Measurements from ENCODE around the gene B3GALT6. TPM values are rescaled to one million over a fixed set of nuclear protein-coding genes. Genes with fewer than 3 reads are reported as not detected.

B3GALT6 gene
- polyA plus RNA-seq, 4 donors, result 2.7 to 13.7 (median 6.8) TPM

- DNase-seq (no peak), FAIRE-seq (no peak)
- Histone ChIP-seq H3K36me3 (ENCODE audit: control insufficient read depth in 3 of 3, insufficient read depth in 2 of 3, low read depth in 1 of 3, low read length in 3 of 3) (peaks cover 8 to 76% (median 12%) of the 10 kb centered on the region in 3 donors), H3K27me3 (ENCODE audit: control insufficient read depth in 3 of 3, insufficient read depth in 3 of 3, low read length in 3 of 3) (no peaks in the 10 kb centered on the region), H3K4me1 (ENCODE audit: control insufficient read depth in 3 of 3, insufficient read depth in 2 of 3, low read depth in 1 of 3, low read length in 2 of 3) (no peaks in the 10 kb centered on the region), H3K4me3 (ENCODE audit: low read depth in 1 of 3, low read length in 3 of 3) (no peak overlapping the region), H3K9me3 (ENCODE audit: control insufficient read depth in 2 of 2, insufficient read depth in 1 of 2, low read depth in 1 of 2, low read length in 1 of 2) (no peaks in the 10 kb centered on the region), H3K27ac (ENCODE audit: low read depth in 1 of 3, low read length in 2 of 3) (no peak overlapping the region)
- WGBS, 3 donors, result 88 to 90% (median 89%) methylated on average over 52 of the region's 52 CpGs
These were observed 14.2 kb upstream of the B3GALT6 start for GRCh38 chr1:1217621-1218523.

DNA sequence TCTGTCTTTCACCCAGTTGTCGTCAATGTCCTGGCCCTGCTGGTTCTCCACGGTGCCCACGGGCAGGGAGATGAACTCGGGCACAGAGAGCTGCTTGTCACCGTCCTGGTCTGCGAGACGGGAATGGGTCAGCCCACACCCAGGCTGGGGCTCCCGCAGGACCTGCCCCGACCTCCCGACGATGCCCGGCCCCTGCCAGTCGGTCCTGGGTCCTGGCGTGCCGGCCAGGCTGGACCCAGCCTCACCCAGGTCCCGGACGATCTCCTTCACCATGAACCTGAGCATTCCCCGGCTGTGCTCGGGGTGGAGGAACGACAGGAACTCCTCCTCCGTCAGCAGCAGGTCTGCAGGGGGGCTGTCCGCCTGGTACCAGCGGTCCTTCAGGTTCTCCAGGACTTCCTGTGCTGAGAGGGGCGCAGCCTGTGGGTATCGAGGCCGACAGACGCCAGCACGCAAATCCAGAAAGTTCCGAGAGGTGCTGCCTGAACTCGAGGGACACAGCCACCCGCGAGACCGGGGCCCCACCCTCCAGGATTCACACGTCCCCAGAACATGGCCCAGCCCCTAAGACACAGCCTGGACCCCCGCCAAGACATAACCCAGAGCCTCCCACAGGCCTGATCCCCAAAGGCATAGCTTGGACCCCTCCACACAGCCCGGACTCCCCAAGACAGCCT, 13.4 kb upstream of the B3GALT6 start:
- DNase-seq (no peak), FAIRE-seq (no peak)
- H3K9me3 ChIP-seq (ENCODE audit: control insufficient read depth in 2 of 2, insufficient read depth in 1 of 2, low read depth in 1 of 2, low read length in 1 of 2), result no peaks in the 10 kb centered on the region
- H3K27me3 ChIP-seq (ENCODE audit: control insufficient read depth in 3 of 3, insufficient read depth in 3 of 3, low read length in 3 of 3), result no peaks in the 10 kb centered on the region
- H3K4me1 ChIP-seq (ENCODE audit: control insufficient read depth in 3 of 3, insufficient read depth in 2 of 3, low read depth in 1 of 3, low read length in 2 of 3), result no peaks in the 10 kb centered on the region
- no peak overlapping the region for H3K27ac ChIP-seq (ENCODE audit: low read depth in 1 of 3, low read length in 2 of 3)
- H3K36me3 ChIP-seq (ENCODE audit: control insufficient read depth in 3 of 3, insufficient read depth in 2 of 3, low read depth in 1 of 3, low read length in 3 of 3), result peaks cover 10 to 83% (median 20%) of the 10 kb centered on the region in 3 donors
- WGBS, 3 donors, result 94% methylated on average over 36 of the region's 36 CpGs
- no peak overlapping the region for H3K4me3 ChIP-seq (ENCODE audit: low read depth in 1 of 3, low read length in 3 of 3)

- H3K4me3 ChIP-seq (ENCODE audit: low read depth in 1 of 3, low read length in 3 of 3), result no peak overlapping the region
- WGBS, 3 donors, result 85 to 91% (median 90%) methylated on average over 20 of the region's 20 CpGs
- H3K36me3 ChIP-seq (ENCODE audit: control insufficient read depth in 3 of 3, insufficient read depth in 2 of 3, low read depth in 1 of 3, low read length in 3 of 3), result peaks cover 13 to 90% (median 21%) of the 10 kb centered on the region in 3 donors
- H3K27ac ChIP-seq (ENCODE audit: low read depth in 1 of 3, low read length in 2 of 3), result no peak overlapping the region
- no peaks in the 10 kb centered on the region for H3K9me3 ChIP-seq (ENCODE audit: control insufficient read depth in 2 of 2, insufficient read depth in 1 of 2, low read depth in 1 of 2, low read length in 1 of 2)
- FAIRE-seq (no peak), DNase-seq (no peak)
- no peaks in the 10 kb centered on the region for H3K27me3 ChIP-seq (ENCODE audit: control insufficient read depth in 3 of 3, insufficient read depth in 3 of 3, low read length in 3 of 3)
- no peaks in the 10 kb centered on the region for H3K4me1 ChIP-seq (ENCODE audit: control insufficient read depth in 3 of 3, insufficient read depth in 2 of 3, low read depth in 1 of 3, low read length in 2 of 3)
These were observed 12.7 kb upstream of the B3GALT6 start for GRCh38 chr1:1219341-1219740.

DNA sequence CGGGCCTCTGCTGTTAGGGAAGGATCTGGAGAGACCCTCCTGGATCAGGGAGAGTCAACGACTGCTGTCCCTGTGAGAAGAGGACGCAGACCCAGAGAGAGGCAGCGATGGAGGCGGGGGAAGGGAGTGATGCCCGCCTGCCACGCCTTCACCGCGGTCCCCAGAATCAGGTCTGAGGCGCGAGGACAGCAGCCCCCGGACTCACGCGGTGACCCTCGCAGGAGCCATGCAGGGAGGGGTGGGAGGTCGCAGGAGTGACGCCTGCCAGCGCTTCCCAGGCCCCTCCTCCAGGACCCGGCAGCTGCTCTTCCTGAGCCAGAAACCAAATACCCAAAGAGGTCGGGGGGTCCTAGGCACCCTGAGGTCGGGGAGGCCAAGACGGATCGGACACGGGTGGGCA, 11.8 kb upstream of the B3GALT6 start:
- WGBS, 3 donors, result 90 to 93% (median 92%) methylated on average over 17 to 24 of the region's 24 CpGs
- Histone ChIP-seq H3K4me3 (ENCODE audit: low read depth in 1 of 3, low read length in 3 of 3) (no peak overlapping the region), H3K9me3 (ENCODE audit: control insufficient read depth in 2 of 2, insufficient read depth in 1 of 2, low read depth in 1 of 2, low read length in 1 of 2) (no peaks in the 10 kb centered on the region), H3K27ac (ENCODE audit: low read depth in 1 of 3, low read length in 2 of 3) (no peak overlapping the region), H3K4me1 (ENCODE audit: control insufficient read depth in 3 of 3, insufficient read depth in 2 of 3, low read depth in 1 of 3, low read length in 2 of 3) (no peaks in the 10 kb centered on the region), H3K27me3 (ENCODE audit: control insufficient read depth in 3 of 3, insufficient read depth in 3 of 3, low read length in 3 of 3) (no peaks in the 10 kb centered on the region), H3K36me3 (ENCODE audit: control insufficient read depth in 3 of 3, insufficient read depth in 2 of 3, low read depth in 1 of 3, low read length in 3 of 3) (peaks cover 17 to 98% (median 21%) of the 10 kb centered on the region in 3 donors)
- DNase-seq (no peak), FAIRE-seq (no peak)

DNA sequence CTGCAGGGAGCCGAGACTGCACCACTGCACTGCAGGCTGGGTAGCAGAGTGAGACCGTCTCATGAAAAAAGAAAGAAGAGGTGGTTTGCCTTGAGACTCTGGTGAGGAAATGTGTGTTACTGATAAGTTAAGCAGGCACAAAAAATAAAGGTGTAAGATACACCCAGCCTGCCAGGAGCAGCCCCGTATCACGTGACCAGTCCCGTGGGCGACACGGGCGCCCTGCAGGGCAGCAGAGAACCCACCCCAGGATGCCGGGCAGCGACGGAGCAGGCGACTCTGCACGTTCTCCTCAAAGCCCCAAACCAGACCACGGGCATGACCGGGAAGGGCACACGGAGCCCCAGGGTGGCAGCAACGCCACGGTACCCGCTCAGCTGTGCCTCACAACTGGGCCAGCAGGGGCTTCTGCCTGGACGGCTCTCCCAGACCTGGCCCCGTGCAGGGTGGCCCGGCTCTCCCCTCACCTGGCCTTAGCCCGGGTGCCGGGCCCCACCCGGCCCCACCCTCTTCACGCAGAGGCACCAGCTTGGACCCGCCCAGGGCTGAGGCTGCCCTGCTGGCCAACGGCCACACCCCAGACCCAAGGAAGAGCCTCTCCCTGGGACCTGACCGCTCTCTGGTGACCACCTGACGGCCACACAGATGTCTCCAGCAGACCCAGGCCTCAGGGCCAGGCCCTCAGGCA, 10.0 kb upstream of the B3GALT6 start:
- H3K4me1 ChIP-seq (ENCODE audit: control insufficient read depth in 3 of 3, insufficient read depth in 2 of 3, low read depth in 1 of 3, low read length in 2 of 3), result no peaks in the 10 kb centered on the region
- H3K9me3 ChIP-seq (ENCODE audit: control insufficient read depth in 2 of 2, insufficient read depth in 1 of 2, low read depth in 1 of 2, low read length in 1 of 2), result no peaks in the 10 kb centered on the region
- H3K27me3 ChIP-seq (ENCODE audit: control insufficient read depth in 3 of 3, insufficient read depth in 3 of 3, low read length in 3 of 3), result no peaks in the 10 kb centered on the region
- H3K4me3 ChIP-seq (ENCODE audit: low read depth in 1 of 3, low read length in 3 of 3), result no peak overlapping the region
- DNase-seq (peak in 1 of 2 donors; percentile 41), FAIRE-seq (no peak)
- no peak overlapping the region for H3K27ac ChIP-seq (ENCODE audit: low read depth in 1 of 3, low read length in 2 of 3)
- H3K36me3 ChIP-seq (ENCODE audit: control insufficient read depth in 3 of 3, insufficient read depth in 2 of 3, low read depth in 1 of 3, low read length in 3 of 3), result peaks cover 16 to 98% (median 18%) of the 10 kb centered on the region in 3 donors
- WGBS, 3 donors, result 81 to 84% (median 81%) methylated on average over 24 to 30 of the region's 30 CpGs

DNA sequence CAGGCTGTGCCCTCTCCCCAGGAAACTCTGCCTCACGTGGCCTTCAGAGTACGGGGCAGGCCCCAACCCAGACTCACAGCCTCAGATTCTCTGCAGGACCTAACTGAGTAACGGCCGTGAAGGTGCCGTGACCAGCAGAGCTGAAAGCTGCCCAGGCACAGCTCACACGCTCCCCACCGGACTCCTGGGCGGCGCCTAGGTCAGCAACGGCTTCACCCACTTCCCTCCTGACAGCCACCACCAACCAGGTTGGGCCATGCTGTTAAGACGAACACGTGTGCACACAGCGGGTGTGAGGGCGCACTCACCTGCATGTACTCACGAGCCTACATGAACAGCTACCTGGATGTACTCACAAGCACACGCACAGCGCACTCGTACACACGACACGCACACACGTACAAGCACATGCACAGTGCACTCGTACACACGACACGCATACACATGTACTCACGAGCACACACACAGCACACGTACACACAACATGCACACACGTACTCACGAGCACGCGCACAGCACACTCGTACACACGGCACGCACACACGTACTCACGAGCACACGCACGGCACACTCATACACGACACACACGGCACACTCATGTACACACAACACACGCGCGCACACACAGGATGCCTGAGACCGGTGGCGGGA, 9.3 kb upstream of the B3GALT6 start:
- FAIRE-seq (no peak), DNase-seq (no peak)
- Histone ChIP-seq H3K4me1 (ENCODE audit: control insufficient read depth in 3 of 3, insufficient read depth in 2 of 3, low read depth in 1 of 3, low read length in 2 of 3) (no peaks in the 10 kb centered on the region), H3K4me3 (ENCODE audit: low read depth in 1 of 3, low read length in 3 of 3) (no peak overlapping the region), H3K27ac (ENCODE audit: low read depth in 1 of 3, low read length in 2 of 3) (no peak overlapping the region), H3K9me3 (ENCODE audit: control insufficient read depth in 2 of 2, insufficient read depth in 1 of 2, low read depth in 1 of 2, low read length in 1 of 2) (no peaks in the 10 kb centered on the region), H3K36me3 (ENCODE audit: control insufficient read depth in 3 of 3, insufficient read depth in 2 of 3, low read depth in 1 of 3, low read length in 3 of 3) (peaks cover 16 to 99% (median 22%) of the 10 kb centered on the region in 3 donors), H3K27me3 (ENCODE audit: control insufficient read depth in 3 of 3, insufficient read depth in 3 of 3, low read length in 3 of 3) (no peaks in the 10 kb centered on the region)
- WGBS, 3 donors, result 92 to 96% (median 95%) methylated on average over 44 of the region's 44 CpGs

GRCh38 chr1:1223321-1223720, 8.7 kb upstream of the B3GALT6 start:
- Histone ChIP-seq H3K4me3 (ENCODE audit: low read depth in 1 of 3, low read length in 3 of 3) (no peak overlapping the region), H3K36me3 (ENCODE audit: control insufficient read depth in 3 of 3, insufficient read depth in 2 of 3, low read depth in 1 of 3, low read length in 3 of 3) (peaks cover 19 to 99% (median 25%) of the 10 kb centered on the region in 3 donors), H3K4me1 (ENCODE audit: control insufficient read depth in 3 of 3, insufficient read depth in 2 of 3, low read depth in 1 of 3, low read length in 2 of 3) (no peaks in the 10 kb centered on the region), H3K27ac (ENCODE audit: low read depth in 1 of 3, low read length in 2 of 3) (no peak overlapping the region), H3K9me3 (ENCODE audit: control insufficient read depth in 2 of 2, insufficient read depth in 1 of 2, low read depth in 1 of 2, low read length in 1 of 2) (no peaks in the 10 kb centered on the region), H3K27me3 (ENCODE audit: control insufficient read depth in 3 of 3, insufficient read depth in 3 of 3, low read length in 3 of 3) (no peaks in the 10 kb centered on the region)
- DNase-seq (no peak), FAIRE-seq (no peak)
- 96 to 98% (median 96%) methylated on average over 15 of the region's 15 CpGs for WGBS, 3 donors

GRCh38 chr1:1223891-1224290, 8.1 kb upstream of the B3GALT6 start:
- FAIRE-seq, result no peak
- no peaks in the 10 kb centered on the region for H3K9me3 ChIP-seq (ENCODE audit: control insufficient read depth in 2 of 2, insufficient read depth in 1 of 2, low read depth in 1 of 2, low read length in 1 of 2)
- H3K36me3 ChIP-seq (ENCODE audit: control insufficient read depth in 3 of 3, insufficient read depth in 2 of 3, low read depth in 1 of 3, low read length in 3 of 3), result peaks cover 19 to 99% (median 29%) of the 10 kb centered on the region in 3 donors
- DNase-seq, result no peak
- 93 to 96% (median 95%) methylated on average over 20 to 21 of the region's 21 CpGs for WGBS, 3 donors
- H3K4me1 ChIP-seq (ENCODE audit: control insufficient read depth in 3 of 3, insufficient read depth in 2 of 3, low read depth in 1 of 3, low read length in 2 of 3), result no peaks in the 10 kb centered on the region
- H3K27ac ChIP-seq (ENCODE audit: low read depth in 1 of 3, low read length in 2 of 3), result no peak overlapping the region
- H3K27me3 ChIP-seq (ENCODE audit: control insufficient read depth in 3 of 3, insufficient read depth in 3 of 3, low read length in 3 of 3), result no peaks in the 10 kb centered on the region
- H3K4me3 ChIP-seq (ENCODE audit: low read depth in 1 of 3, low read length in 3 of 3), result no peak overlapping the region
